Calu3 (cell line): ENCODE measurements around the gene PPP1R14C. TPM values are rescaled to one million over a fixed set of nuclear protein-coding genes. Genes with fewer than 3 reads are reported as not detected.

Experiments used
- BruUV-seq: library from RNA; stranded (reverse); fragments of 400-500 nt; replicated peaks from 2 replicates; lab custom pipeline; 2021; lab: Mats Ljungman, UMichigan
- CTCF ChIA-PET: fragments of 300-600 bp; sonication (Branson Sonifier 250); formaldehyde crosslinking; loops from one replicate; lab custom pipeline; 2022; ENCODE audit warnings: antibody characterized with exemption; lab: Charles Lee
- DNase-seq: peaks from one replicate; pipeline ENCODE4 v3.0.0; 2022
- H3K27ac Mint-ChIP-seq: one replicate; pipeline ENCODE4 v1.8.0; 2022; ENCODE audit warnings: mixed read lengths; ENCODE audit not compliant: unreplicated experiment
- H3K27me3 Mint-ChIP-seq: one replicate; pipeline ENCODE4 v1.8.0; 2022; ENCODE audit warnings: mixed read lengths; ENCODE audit not compliant: unreplicated experiment
- H3K36me3 Mint-ChIP-seq: one replicate; pipeline ENCODE4 v1.8.0; 2022; ENCODE audit warnings: mild to moderate bottlenecking, moderate library complexity, mixed read lengths; ENCODE audit not compliant: insufficient read depth, unreplicated experiment
- H3K4me1 Mint-ChIP-seq: one replicate; pipeline ENCODE4 v1.8.0; 2022; ENCODE audit warnings: mild to moderate bottlenecking, low read depth, mixed read lengths; ENCODE audit not compliant: unreplicated experiment
- H3K4me3 Mint-ChIP-seq: one replicate; pipeline ENCODE4 v1.8.0; 2022; ENCODE audit warnings: mild to moderate bottlenecking, low read depth, moderate library complexity, mixed read lengths; ENCODE audit not compliant: unreplicated experiment
- H3K9me3 Mint-ChIP-seq: one replicate; pipeline ENCODE4 v1.8.0; 2022; ENCODE audit warnings: low read depth, mixed read lengths; ENCODE audit not compliant: unreplicated experiment
- CTCF ChIP-seq: fragments of 200-600 bp; IDR thresholded peaks from one replicate; pipeline ENCODE4 v1.8.0; 2022; ENCODE audit warnings: antibody characterized with exemption; ENCODE audit not compliant: unreplicated experiment
- intact Hi-C: fragments of 100-400 bp; cut with micrococcal nuclease; formaldehyde crosslinking; loops from one replicate; pipeline ENCODE4 v1.10.0; 2022; ENCODE audit not compliant: unreplicated experiment
- total RNA-seq: library from RNA; stranded (reverse); gene quantifications from 2 replicates; pipeline ENCODE4 v1.2.3, GENCODE V29; 2022

The PPP1R14C gene
- total RNA-seq, 1 experiment from 2014 or later = 3.6 TPM

GRCh38 chr6:150203378-150203777 lies 60.5 kb downstream of the PPP1R14C start:
- Mint-ChIP-seq H3K27me3 (no peaks in the 10 kb centered on the region), H3K27ac (no peak overlapping the region), H3K9me3 (no peaks in the 10 kb centered on the region), H3K36me3 (peaks cover 5% of the 10 kb centered on the region), H3K4me3 (no peak overlapping the region), H3K4me1 (peaks cover 29% of the 10 kb centered on the region)
- intact Hi-C loops = no loop called here
- no peak for DNase-seq
- CTCF ChIA-PET = no interaction called here
- TF ChIP-seq CTCF = no peak
- no TSS peak for BruUV-seq

- Mint-ChIP-seq H3K4me3 (no peak overlapping the region), H3K27me3 (no peaks in the 10 kb centered on the region), H3K27ac (no peak overlapping the region), H3K36me3 (peaks cover 5% of the 10 kb centered on the region), H3K9me3 (no peaks in the 10 kb centered on the region), H3K4me1 (peaks cover 29% of the 10 kb centered on the region)
- no peak for DNase-seq
- CTCF ChIA-PET = no interaction called here
- BruUV-seq = no TSS peak
- intact Hi-C loops = no loop called here
- no peak for TF ChIP-seq CTCF
Observed at GRCh38 chr6:150203871-150204545, 61.2 kb downstream of the PPP1R14C start.

GRCh38 chr6:150204705-150205472 lies 62.0 kb downstream of the PPP1R14C start:
- Mint-ChIP-seq H3K27me3 (no peaks in the 10 kb centered on the region), H3K4me1 (peaks cover 29% of the 10 kb centered on the region), H3K36me3 (peaks cover 5% of the 10 kb centered on the region), H3K27ac (no peak overlapping the region), H3K4me3 (no peak overlapping the region), H3K9me3 (no peaks in the 10 kb centered on the region)
- BruUV-seq = no TSS peak
- TF ChIP-seq CTCF = no peak
- DNase-seq = no peak
- intact Hi-C loops = no loop called here
- CTCF ChIA-PET = no interaction called here

- intact Hi-C loops = no loop called here
- Mint-ChIP-seq H3K27ac (no peak overlapping the region), H3K9me3 (no peaks in the 10 kb centered on the region), H3K4me1 (peaks cover 4% of the 10 kb centered on the region), H3K36me3 (no peaks in the 10 kb centered on the region), H3K27me3 (no peaks in the 10 kb centered on the region), H3K4me3 (no peak overlapping the region)
- BruUV-seq = no TSS peak
- CTCF ChIA-PET = no interaction called here
- no peak for DNase-seq
- no peak for TF ChIP-seq CTCF
Observed at GRCh38 chr6:150207931-150208570, 65.2 kb downstream of the PPP1R14C start.
